Renal cortex interstitium (tissue), 11 donors: Measurements from ENCODE around the gene RASSF5. TPM values are rescaled to one million over a fixed set of nuclear protein-coding genes. Genes with fewer than 3 reads are reported as not detected.
"Not testable (repeated sequence)": the region's sequence is repeated elsewhere in the genome, so short reads cannot be mapped to it uniquely, and the experiment has no call there.

ENCODE experiments used
- DNase-seq, 11 donors: peaks; one replicate each; pipeline ENCODE4 v3.0.0-alpha.2; 2013; ENCODE audit warnings: low read depth in 9 of 11, low spot score in 4 of 11; ENCODE audit errors: extremely low read depth in 1 of 11
- polyA plus RNA-seq, 3 donors: library from polyadenylated mRNA; unstranded; fragments of 120-200 nt; gene quantifications; one replicate each; pipeline ENCODE4 v1.2.1, GENCODE V29; 2013; ENCODE audit not compliant: insufficient read length in 3 of 3

RASSF5 gene
- polyA plus RNA-seq, 3 donors = 4.5 to 6.1 (median 5.0) TPM

- no peak for DNase-seq
Observed at GRCh38 chr1:206588492-206588891, 81.2 kb downstream of the RASSF5 start.

GRCh38 chr1:206589206-206589605, 81.9 kb downstream of the RASSF5 start:
- DNase-seq = peak in 6 of 11 donors; percentile 9 to 50 (median 39)

DNA sequence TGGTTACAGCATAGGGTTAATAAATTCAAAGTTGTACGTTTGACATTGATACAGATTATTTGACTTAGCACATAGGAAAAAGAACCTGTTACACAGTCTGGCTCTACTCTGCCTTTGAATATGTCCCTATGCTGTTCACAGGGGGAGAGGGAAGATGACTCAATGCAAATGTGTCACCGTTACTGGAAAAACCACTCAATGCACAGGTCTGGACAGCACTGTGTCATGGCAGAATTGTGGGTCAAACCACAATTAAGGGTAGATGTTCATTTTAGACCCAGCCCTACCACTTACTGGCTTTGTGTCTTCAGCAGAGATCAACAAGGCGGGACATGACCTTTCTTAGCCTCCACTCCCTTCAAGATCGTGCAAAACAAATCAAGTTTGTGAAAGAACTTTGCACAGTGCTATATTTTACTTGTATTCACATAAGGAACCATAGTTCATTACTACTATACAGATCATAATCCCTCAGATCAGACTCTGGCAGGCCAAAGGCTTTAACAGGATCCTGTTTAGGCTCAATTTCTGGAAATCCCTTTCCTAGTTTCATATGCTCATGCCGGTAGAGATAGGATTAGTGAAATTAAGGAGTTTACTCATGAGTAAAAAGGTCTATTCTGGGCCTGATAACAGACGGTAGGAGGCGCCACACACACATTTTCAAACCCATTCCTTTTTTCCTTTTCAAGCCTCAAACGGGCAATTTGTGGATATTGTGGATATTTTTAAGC, 82.9 kb downstream of the RASSF5 start:
- no peak for DNase-seq

- DNase-seq = no peak
Observed at GRCh38 chr1:206591226-206591625, 83.9 kb downstream of the RASSF5 start.

DNA sequence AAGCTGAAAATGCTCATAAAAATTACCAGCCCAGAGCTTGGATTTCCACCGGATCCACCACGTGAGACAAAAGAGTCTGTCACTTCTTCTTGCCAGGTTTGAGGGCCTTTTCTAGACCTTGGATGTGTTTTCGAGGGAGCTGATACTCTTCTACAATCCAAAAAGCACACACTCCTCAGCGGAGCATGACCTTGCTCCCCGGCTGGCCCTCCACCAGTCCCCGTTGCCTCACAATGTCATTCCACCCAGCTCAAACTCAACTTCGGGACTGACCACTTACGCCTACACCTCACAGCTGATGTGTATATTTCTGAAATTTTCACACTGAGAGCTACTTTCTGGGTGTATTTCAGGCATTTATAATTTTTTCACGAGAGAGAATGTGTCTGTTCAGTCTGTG, 84.4 kb downstream of the RASSF5 start:
- no peak for DNase-seq

DNA sequence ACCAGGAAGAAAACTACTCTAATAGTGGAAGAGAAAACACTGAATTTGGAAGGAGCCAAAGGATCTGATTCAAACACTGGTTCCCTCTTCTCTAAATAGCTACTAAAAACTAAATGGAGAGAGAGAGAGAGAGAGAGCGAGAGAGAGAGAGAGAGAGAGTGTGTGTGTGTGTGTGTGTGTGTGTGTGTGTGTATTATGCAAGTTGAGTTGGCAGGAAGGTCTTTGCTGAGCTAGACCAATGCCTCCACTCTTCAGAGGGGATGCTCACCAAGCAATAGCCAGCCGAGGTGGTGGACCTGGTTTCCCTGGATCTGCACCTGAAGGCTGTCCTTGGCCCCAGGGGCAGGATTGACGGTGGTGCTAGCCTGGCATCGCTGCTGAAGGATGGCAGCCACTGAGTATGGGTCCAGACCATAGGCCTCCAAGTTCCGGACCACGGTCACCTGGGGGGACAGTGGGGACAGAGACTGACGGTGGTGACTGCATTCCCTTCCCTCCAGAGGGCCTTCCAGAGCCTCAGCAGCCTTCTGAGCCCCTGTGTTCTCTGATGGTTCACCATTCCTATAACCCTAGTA, 86.1 kb downstream of the RASSF5 start:
- DNase-seq = no peak

- no peak for DNase-seq
Observed at GRCh38 chr1:206595581-206596318, 88.4 kb downstream of the RASSF5 start.

- DNase-seq = no peak
Observed at GRCh38 chr1:206596319-206596666, 89.0 kb downstream of the RASSF5 start.

DNA sequence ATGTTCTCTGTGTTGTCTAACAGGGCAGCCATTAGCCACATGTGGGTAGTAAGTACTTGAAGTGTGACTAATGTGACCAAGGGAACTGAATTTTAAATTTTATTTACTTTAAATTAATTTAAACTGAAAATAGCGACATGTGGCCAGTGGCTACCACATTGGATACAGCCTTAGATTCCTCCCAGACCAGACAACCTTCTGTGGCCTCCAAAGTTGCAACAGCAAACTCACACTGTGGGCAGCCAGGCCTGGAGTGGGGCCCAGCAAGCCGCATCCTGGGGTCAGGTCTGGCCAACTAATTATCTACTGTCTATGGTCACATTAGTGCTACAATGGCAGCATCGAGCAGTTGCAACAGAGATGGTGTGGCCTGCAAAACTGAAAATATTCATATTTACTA, 93.2 kb downstream of the RASSF5 start:
- no peak for DNase-seq

DNA sequence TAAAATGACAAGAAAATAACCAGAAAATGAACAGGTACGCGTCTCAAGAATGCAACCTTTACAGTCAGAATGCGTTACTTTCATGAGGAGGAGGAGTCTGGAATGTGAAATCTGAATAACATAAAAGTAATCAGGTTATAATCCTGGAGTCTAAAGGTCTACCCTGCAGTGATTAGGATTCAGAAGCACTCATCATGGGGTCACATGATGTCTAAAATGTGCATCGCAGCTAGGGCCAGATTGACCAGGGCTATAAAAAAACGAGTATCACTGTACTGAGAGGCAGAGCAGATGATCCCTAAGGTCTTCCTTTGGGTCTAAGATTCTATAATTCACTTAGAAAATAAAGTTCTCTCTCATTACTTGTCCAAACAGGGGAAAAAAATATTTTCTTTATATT, 97.5 kb downstream of the RASSF5 start:
- DNase-seq = no peak

- DNase-seq = no peak
Observed at GRCh38 chr1:206606867-206607266, 99.5 kb downstream of the RASSF5 start.

- no peak for DNase-seq
Observed at GRCh38 chr1:206608108-206608698, 100.9 kb downstream of the RASSF5 start.

- DNase-seq = no peak
Observed at GRCh38 chr1:206609229-206609991, 102.1 kb downstream of the RASSF5 start.

GRCh38 chr1:206612129-206612876, 105.0 kb downstream of the RASSF5 start, which contains the start of gene EIF2D:
Gene EIF2D, minus strand, starts transcription at chr1:206612465. Its CDS starts 123 bp downstream, at chr1:206612342.
- DNase-seq = peak; percentile 83 to 93 (median 91)

- not testable (repeated sequence) for DNase-seq
Observed at GRCh38 chr1:206626396-206626795, 119.1 kb downstream of the RASSF5 start.

GRCh38 chr1:206628916-206629315, 121.6 kb downstream of the RASSF5 start:
- no peak for DNase-seq

DNA sequence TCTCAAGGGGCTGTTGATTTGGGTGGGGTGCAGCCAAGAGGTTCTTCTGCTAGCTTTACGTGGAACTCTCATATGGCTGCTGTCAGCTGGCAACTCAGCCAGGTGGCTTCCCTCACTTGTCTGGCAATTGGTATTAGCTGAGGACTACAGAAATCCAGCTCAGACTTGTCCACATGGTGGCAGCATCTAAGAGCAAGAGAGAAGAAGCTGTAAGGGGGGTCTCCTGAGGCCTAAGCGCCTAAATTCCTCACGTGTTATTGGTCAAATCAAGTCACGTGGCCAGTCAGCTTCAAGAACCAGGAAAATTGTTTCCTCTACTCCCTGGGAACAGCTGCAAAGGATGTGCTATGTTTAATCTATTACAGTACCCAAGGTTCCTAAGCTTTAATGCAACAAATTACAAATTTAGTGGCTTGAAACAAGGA, 123.8 kb downstream of the RASSF5 start:
- DNase-seq = peak; percentile 53 to 89 (median 68)

DNA sequence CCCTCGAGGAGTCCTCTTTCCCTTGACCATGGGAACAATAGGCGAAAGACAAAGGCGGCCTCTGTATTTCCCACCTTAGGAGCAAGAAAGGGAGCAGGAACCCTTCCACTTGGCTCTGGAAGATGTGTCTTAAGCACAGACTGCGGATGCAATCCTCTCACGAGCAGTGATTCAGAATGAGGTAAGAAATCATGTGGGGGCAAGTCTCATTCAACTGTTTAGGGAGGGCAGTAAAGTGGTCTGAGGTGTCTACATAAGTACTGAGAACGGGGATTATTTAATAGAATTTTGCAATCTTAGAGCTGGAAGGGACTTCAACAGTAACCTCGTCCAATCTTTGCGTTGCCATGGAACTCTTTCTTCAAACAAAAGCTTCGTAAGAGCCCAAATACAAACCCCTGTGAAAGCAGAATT, 126.4 kb downstream of the RASSF5 start:
- no peak for DNase-seq
